Cortex of kidney (tissue), 1 donor: ENCODE measurements around the gene NADSYN1.

Experiments used
- DNase-seq: peaks from one replicate; lab custom pipeline; 2025; lab: John Stamatoyannopoulos, UW

Gene NADSYN1

DNA sequence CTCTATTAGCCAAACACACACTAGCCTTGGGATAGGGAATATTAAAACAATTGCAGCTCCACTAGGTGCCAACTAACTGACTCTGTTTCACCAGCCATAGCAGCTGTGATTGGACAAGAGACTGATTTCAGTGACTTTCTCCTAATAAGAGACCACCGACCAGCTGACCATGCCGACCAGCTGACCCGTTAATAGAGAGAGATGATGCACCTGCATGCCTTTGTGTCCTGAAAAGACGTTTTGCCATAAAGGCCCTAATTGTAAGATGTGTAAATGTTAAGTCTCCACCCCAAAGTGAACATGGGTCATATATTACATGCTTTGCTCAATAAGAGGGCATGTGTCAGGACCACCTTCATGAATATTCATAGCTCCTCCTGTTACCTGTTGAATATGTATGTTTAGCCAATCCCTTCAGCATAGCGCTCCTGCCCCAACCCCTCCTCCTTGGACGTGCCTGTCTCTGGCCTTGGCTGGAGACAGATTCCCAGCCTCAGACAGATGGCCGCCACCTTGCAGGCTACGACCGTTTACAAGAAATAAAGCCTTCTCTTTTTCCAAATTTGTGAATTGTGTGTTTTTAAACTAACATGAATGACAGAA lies 1.3 kb upstream of the NADSYN1 start:
- DNase-seq: no peak

DNA sequence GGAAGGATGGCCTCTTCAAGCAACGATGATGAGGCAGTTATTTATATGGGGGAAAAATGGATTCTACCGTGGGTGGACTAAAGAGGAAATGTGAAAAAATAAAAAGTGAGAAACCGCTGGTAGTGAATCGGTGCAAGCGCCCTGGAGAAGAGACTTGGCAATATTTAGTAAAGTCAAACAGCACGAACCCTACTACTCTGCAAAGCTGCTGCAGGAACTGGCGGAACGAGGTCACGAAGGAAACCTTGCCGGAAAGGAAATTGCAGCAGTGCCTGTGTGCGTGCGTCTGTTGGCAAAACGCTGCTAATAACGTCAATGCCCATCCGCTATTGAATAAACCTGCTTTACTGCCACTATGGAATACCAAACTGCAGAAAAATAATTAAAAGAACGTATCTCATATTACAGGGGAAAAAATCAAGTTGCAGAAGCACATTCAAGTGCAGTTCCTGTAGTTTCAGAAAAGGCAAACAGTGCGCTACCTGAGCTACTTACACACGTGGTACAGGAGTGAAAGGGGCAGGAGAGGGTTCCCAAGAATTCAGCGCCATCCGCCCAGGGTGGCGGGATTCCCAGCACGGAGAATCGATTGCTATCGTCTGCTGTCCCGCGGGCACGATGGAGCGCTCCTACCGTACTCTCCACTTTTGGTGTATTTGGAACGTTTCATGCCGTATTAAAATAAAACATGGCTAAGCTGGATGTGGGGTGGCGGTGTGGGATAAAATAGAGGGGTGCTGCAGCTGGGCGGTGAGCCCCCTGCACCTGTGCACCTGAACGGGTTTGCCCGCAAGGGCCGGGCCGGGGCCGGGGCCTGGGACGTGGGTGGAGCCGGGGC lies 585 bp upstream of the NADSYN1 start:
- no peak for DNase-seq

DNA sequence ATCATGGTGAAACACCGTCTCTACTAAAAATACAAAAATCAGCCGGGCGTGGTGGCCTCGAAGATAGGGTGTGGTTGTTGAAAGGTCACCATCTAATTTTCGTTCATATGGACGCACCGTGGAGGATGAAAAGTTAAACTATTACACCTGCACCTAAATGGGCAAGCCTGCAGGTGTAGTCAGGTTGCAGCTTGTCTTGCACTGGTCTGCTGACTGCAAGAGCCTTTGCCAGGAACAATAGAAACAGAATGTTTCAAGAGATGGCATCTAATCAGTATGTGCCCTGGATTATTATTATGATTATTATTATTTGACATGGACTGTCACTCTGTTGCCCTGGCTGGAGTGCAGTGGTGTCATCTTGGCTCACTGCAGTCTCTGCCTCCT lies 908 bp downstream of the NADSYN1 start:
- DNase-seq: no peak

DNA sequence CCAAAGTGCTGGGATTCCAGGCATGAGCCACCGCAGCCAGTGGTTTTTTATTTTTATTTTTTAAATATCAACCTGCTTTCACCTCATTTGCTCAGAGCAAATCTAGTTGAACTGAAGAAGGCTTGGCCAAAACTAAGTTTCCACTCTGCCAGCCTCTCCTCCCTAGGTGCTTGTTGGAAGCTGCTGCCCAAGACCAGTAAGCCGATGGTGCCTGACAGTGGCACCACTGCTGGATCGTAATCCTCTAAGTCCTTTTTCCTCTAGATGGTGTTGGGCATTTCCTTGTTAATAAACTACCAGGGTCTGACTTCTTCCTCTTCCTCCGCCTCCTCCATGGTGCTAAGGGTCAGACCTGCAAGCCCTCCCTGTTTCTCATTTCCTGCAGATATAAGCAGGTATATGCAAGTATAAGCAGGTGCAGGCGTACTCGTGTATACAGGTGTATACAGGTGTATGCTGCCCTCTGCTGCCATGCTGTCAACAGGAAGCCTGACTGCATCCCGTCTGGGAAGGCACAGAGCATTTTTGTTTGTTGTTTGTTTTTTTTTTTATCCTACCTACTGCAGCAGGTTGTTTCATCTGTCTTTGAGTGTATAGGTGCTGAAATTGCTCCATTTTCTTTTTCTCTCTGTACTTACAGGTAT lies 1.6 kb downstream of the NADSYN1 start:
- DNase-seq: no peak

DNA sequence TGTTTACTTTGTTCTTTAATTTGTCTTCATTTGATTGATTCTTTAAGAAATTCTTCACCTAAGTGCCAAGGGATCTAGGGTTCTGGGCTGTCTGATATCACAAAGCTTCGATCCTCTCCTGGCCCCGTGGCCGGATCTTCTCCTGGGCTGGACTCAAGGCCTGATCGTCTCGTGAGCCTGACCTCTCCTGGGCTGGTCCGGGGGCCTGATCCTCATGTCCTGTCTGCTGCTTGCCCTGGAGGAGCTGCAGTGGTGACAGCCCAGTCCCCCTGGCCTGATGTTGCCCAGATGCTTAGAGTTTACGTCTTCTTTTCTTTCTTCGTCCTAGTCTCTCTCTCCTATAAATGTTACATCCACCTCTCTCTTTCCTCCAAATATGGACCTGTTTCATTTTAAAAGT lies 3.3 kb downstream of the NADSYN1 start:
- no peak for DNase-seq

DNA sequence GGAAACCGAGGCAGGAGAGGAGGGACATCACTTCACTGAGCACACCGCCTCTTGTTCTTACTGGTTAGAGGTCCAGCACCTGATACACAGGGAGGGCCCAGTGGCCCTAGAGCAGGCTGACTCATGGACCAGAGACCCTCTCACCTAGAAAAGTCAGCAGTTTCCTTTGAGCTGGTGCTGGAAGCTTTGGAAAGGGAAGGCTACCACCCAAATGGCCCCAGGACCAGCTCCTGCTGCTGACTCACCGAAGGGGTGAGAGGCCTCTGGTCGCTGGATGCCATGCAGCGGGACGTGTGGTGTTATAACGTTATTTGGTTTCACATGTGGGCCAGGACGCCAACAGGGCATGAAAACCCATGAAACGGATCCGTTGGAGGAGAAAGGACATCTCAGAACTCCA lies 3.8 kb downstream of the NADSYN1 start:
- no peak for DNase-seq

DNA sequence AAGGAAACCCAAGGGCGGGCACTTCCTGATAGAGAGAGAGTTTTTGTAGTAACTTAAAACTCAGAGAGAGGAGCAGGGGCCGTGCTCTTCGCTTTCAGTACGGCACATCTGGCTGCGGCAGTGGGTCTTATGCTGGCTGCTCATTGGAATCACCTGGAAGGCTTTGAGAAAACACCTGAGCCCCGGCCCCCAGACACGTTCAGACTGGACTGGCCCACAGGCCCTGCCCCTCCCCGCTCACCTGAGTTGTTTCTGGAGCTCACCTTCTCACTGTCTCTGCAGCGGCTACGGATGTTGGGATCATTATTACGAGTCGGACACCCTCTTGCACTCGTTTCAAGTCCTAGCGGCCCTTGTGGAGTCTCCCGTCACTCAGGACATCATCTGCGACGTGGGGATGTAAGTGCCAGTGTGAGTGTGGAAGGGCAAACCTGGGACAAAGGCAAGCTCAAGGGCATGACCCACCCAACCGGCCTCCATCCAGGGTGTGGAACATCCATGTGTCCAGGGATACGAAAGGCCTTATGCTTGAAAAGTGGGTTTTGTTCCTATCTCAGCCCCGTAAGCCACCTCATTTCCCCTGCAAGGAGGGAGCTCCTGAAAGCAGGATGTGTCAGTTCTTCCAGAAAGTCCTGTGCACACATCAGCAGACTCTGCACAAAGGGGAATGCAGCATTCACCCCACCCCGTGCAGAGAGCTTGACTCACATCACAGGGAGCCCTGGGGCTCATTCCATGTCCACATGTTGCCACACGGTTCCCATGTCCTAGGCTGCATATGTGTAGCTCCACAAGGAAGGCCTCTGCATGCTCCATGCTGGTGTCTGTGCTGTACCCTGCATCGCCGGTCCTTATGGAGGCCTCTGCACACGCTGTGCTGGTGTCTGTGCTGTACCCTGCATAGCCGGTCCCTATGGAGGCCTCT lies 5.4 kb downstream of the NADSYN1 start:
- no peak for DNase-seq

DNA sequence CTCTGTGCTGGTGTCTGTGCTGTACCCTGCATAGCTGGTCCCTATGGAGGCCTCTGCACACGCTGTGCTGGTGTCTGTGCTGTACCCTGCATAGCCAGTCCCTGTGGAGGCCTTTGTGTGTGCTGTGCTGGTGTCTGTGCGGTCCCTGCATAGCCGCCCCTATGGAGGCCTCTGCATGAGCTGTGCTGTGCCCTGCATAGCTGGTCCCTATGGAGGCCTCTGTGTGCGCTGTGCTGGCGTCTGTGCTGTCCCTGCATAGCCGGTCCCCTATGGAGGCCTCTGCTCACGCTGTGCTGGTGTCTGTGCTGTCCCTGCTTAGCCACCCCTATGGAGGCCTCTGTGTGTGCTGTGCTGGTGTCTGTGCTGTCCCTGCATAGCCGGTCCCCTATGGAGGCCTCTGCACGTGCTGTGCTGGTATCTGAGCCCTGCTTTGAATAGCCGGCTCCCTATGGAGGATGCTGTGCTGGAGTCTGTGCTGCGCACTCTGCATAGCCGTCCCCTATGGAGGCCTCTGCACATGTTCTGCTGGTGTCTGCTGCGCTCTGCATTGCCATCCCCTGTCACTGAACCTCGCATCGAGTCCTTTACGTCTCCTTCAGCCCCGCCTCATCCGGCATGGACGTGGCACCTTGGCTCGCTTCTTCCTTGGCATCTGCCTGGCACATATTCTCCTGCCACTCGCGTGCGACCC lies 6.2 kb downstream of the NADSYN1 start:
- DNase-seq: no peak

DNA sequence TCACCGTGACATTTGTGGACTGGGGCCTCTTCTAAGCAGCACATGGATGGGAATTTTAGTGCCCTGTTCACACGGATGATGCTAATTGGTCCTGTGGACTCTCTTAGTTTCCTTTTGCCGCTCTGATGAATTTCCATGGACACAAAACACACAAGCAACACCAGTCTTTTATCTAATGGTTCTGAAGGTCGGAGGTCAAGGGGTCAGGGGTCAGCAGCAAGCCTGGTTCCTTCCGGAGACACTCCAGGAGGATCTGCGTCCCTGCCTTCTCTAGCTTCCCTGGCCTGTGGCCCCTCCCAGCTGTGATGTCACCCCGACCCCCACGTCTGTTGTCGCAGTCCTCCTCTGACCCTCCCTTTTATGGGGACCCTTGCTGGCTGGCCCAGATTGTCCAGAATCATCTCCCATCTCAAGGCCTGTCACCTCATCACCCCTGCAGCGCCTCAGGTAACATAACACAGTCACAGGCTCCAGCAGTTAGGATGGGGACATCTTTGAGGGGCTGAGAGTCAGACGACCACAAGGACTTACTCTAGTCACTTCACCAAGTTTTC lies 6.8 kb downstream of the NADSYN1 start:
- DNase-seq: no peak

DNA sequence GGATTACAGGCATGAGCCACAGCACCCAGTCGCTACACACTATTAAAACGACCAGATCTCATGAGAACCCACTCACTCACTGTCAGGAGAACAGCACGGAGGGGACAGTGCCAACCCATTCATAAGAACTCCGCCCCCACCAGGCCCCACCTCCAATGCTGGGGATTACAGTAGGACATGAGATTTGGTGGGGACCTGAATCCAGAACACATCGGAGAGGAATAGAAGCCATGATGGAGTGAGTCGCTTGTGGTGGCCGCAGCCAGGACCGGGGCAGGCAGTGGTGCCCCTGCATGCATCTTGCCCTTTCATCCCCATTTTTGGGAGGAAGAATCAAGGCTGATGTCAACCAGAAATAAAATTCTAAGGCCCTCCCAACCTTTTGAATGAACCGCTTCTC lies 8.7 kb downstream of the NADSYN1 start:
- no peak for DNase-seq

DNA sequence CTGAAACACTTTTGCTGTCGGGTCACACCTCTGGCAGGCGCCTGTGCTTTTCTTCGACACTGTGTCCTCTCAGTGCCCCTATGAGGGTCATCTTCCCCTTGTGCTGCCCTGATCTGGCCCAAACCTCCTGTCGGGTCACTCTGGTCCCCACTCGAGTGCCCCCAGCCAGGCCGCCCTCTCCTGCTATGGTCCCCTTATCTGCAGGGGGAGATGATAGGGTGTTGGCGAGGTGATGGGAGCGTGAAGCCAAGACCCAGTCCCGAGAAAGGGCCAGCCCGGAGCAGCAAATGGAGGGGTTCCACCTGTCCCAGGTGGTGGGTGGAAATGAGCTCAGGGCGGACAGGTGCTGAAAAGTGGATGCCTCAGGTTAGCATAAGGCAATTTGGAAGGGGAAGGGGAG lies 9.7 kb downstream of the NADSYN1 start:
- no peak for DNase-seq

DNA sequence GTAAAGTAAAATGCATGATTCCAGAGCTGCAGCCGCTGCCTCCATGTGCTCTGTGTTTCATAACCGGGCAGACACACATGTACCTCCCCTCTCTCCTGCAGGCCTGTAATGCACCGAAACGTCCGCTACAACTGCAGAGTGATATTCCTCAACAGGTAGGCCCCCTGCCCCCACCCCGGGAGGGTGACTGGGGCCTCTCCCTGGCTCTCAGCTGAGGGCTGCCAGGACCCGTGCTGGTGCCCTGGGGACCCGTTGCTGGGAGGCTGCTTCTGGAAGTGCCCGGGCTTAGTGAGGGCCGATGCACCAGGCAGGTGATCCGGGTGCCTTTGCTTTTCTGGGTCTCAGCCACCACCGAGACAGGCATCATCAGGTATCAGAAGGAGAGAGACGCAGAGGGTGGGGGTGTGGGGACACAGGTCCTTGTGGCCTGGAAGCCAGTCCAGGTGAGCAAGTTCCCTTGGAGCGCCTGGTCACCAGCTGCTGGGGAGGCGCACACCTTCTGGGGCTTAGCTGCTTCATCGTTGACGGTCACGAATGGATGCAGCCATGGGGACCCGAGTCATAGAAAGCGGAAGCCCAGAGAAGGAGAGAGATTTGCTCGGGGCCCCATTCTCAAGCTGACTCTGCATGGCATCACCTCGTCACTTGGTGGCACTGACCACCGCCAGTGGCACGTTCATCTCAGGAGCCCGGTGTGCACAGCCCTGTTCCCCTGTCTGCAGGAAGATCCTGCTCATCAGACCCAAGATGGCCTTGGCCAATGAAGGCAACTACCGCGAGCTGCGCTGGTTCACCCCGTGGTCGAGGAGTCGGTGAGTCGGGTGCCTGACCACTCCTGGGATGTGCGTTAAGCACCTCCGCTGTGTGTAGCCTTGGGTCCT lies 10.6 kb downstream of the NADSYN1 start:
- no peak for DNase-seq

DNA sequence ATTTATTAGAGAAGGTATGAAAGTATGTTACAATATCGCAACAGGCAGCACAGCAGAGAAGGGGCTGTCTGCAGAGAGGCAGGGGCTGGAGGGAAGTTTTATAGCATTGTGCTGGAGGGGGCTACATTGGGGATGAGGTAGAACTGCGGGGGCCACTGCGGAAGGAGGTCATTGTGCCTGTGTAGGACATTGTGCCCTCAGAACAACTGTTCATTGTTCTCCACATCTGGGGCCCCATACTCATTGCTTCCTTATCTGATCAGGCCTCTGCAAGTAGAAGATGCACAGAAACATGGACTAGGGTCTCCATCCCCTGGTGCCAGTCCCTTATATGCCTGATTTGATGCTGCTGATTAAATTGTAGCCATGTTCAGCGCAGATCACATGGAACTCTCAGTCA lies 12.1 kb downstream of the NADSYN1 start:
- no peak for DNase-seq

DNA sequence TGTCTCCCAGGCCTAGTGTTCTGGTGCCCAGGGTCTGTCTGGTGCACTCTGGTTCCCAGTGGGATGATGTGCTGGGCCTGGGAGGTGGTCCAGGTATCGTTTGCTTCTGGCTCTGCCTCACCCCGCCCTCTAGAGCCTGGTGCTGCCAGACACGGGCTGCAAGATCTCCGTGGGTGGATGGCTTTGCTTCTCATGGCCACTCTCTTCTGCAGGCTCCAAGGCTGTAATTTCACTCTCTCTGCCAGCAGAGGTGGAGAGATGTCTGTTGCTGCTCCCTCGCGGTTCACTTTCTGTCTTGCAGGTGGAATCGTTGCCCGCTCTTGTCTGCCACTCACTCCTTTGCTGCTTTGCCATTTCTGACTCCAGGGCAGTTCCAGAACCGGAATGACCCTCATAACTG lies 13.4 kb downstream of the NADSYN1 start:
- no peak for DNase-seq

DNA sequence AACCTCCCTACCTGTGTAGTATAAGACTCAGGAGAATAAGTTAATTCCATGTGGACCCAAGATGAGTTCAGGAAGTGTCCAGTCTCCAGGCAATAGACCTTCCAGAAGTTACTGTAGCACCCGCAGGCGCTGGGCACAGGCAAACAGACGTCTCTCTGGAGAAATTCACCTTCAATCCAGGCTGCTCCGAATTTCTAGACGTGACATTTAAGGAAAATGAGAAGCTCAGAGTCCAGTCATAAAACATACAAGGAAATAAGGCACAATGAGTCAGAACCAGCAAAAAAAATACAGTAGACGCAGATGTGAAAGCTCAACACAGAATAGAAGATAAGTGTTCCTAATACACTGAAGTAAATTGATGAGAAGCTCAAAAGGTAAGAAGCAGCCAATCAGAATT lies 14.2 kb downstream of the NADSYN1 start:
- DNase-seq: no peak

DNA sequence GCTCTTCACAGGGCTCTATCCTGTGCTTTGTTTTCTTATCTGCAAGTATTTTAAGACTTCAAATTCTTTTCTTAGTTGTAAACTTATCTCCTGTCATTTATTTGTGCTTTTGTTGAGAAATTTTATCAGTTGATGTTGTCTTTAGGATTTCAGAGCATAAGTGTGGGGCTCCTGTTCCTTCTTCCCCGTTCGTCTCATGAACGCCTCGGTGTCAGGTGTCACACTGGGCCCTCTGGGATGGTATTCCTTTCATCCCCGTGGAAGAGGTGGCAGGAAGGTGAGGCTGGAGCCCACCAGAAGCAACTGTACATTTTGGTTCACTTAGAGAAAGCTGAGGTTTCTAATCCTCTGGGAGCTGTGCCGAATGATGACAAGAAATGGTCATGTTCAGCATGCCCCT lies 17.9 kb downstream of the NADSYN1 start:
- no peak for DNase-seq

DNA sequence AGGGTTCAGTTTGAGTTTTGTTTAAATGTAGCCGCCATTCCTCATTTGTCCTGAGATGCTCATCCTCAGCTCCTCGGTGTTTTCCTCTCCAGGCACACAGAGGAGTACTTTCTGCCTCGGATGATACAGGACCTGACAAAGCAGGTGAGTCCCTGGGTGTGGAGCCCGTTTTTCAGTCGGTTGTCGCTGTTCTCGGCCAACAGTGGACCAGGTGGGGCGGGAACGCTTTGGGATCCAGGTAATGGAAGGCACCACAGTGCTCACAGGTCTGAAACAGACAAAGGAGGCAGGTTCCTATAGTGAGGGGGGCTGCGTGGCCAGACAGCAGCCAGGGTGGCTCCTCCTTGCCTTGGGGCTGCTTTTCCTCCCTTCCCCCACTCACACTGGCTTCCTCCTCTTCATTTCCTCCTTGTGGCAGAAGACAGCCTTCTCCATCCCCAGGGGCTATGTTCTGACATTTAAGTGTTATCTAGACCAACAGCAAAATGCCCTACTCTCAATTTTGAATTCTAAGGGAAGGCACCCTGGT lies 19.4 kb downstream of the NADSYN1 start:
- DNase-seq: no peak

DNA sequence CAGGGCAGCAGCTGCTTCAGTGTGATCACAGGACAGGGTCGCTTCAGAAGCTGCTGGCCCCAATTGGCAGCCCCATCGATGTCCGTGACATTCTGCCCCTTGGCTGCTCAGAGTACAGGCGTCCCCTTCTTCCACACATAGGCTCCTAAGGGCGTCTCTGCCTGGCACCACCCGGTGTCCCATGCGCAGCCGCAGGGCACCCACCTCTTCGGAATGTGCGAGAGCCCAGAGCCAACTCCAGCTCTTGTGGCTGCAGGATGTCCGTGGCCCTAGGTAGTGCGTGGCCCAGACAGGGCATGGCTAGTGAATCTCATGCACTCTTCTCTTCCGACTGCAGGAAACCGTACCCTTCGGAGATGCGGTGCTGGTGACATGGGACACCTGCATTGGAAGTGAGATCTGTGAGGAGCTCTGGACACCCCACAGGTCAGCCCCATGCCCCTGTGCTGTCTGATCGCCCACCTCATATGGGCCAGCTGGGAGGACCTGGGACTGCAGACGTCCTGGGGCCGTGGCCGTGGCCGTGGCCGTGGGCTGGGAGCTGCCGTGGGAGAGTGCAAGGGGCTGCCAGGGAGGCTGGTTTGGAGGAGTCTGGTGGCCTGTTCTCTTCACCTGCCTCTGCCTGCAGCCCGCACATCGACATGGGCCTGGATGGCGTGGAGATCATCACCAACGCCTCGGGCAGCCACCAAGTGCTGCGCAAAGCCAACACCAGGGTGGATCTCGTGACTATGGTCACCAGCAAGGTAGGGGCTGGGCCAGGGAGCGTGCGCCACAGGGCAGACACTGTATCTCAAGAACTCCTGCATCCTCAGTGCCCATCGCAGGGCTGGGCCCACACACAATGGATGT lies 20.2 kb downstream of the NADSYN1 start:
- no peak for DNase-seq

DNA sequence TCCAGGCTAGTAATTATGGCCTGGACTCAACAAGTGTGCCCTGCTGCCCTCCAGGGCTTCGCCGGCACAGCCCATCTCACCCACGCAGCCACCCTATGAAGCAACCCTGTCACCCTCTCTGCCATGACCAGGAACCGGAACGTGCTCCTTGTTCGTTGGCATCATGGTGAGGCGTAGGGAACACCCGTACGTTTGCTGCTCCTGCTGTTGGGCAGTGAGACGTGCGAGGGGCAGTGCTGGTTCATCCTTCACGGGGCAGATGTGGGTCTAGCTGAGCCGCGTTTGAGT lies 20.7 kb downstream of the NADSYN1 start:
- DNase-seq: no peak
